H1 (cell line): Measurements from ENCODE around the gene CFAP157. TPM values are rescaled to one million over a fixed set of nuclear protein-coding genes. Genes with fewer than 3 reads are reported as not detected.

Experiments used
- CTCF ChIA-PET: fragments of 300-600 bp; sonication (Branson Sonifier 250); formaldehyde crosslinking; loops from one replicate; lab custom pipeline; 2021; ENCODE audit not compliant: partially characterized antibody; lab: Charles Lee
- POLR2A ChIA-PET: fragments of 300-600 bp; sonication (Branson Sonifier 250); formaldehyde crosslinking; loops from one replicate; lab custom pipeline; 2021; ENCODE audit warnings: inconsistent platforms; ENCODE audit not compliant: partially characterized antibody; lab: Charles Lee
- DNase-seq, 2 experiments: peaks; one replicate each; pipeline versions ENCODE4 v3.0.0 to v3.0.0-alpha.2; 2010 to 2022; ENCODE audit warnings: low spot score in 2 of 2, low read depth in 1 of 2, mixed read lengths in 1 of 2
- FAIRE-seq: peaks from 2 replicates; lab custom pipeline; 2011; peaks lifted over from hg19 to GRCh38; lab: Jason Lieb, UNC
- H2AFZ ChIP-seq: 2 replicates; pipeline ENCODE4 v1.8.1; 2012; ENCODE audit warnings: low read length, inconsistent platforms
- H2AK5ac ChIP-seq: 2 replicates; pipeline ENCODE4 v1.6.1; 2013; ENCODE audit warnings: low read depth, low read length
- H2BK120ac ChIP-seq: replicated peaks from 2 replicates; pipeline ENCODE3; 2013; ENCODE audit warnings: low read depth, low read length, inconsistent platforms
- H2BK12ac ChIP-seq: 2 replicates; pipeline ENCODE4 v1.6.1; 2013; ENCODE audit warnings: low read depth, low read length
- H2BK15ac ChIP-seq: 2 replicates; pipeline ENCODE4 v1.6.1; 2013; ENCODE audit warnings: low read length
- H2BK20ac ChIP-seq: 2 replicates; pipeline ENCODE4 v1.6.1; 2013; ENCODE audit warnings: low read length
- H2BK5ac ChIP-seq: 2 replicates; pipeline ENCODE4 v1.6.1; 2013; ENCODE audit warnings: low read depth, low read length
- H3K14ac ChIP-seq: 2 replicates; pipeline ENCODE4 v1.6.1; 2013; ENCODE audit warnings: inconsistent platforms; ENCODE audit not compliant: insufficient read length
- H3K18ac ChIP-seq: 2 replicates; pipeline ENCODE4 v1.6.1; 2013; ENCODE audit warnings: low read length; ENCODE audit errors: extremely low read depth
- H3K23ac ChIP-seq: 2 replicates; pipeline ENCODE4 v1.6.1; 2013; ENCODE audit warnings: inconsistent platforms; ENCODE audit not compliant: insufficient read length
- H3K23me2 ChIP-seq: 2 replicates; pipeline ENCODE4 v1.6.1; 2013; ENCODE audit warnings: low read depth, low read length
- H3K27ac ChIP-seq: 2 replicates; pipeline ENCODE4 v1.6.1; 2011; ENCODE audit warnings: low read depth, low read length, inconsistent platforms
- H3K27me3 ChIP-seq, 4 experiments: replicated peaks in 1 of 4; 1 replicate in 1 of 4; 2 replicates in 3 of 4; pipeline versions ENCODE4 v1.6.1 to v1.8.1; 2011 to 2013; ENCODE audit warnings: low read length in 3 of 4, mild to moderate bottlenecking in 3 of 4, inconsistent platforms in 2 of 4, mixed read lengths in 2 of 4, moderate library complexity in 1 of 4; ENCODE audit not compliant: control insufficient read depth in 3 of 4, insufficient read depth in 3 of 4; ENCODE audit errors: extremely low read depth in 1 of 4
- H3K36me3 ChIP-seq, 4 experiments: 2 replicates each; pipeline versions ENCODE4 v1.6.1 to v1.8.1; 2011 to 2013; ENCODE audit warnings: mild to moderate bottlenecking in 4 of 4, low read length in 3 of 4, moderate library complexity in 2 of 4, control low read depth in 1 of 4, inconsistent platforms in 1 of 4; ENCODE audit not compliant: insufficient read depth in 4 of 4, control insufficient read depth in 2 of 4
- H3K4ac ChIP-seq: replicated peaks from 2 replicates; pipeline ENCODE3; 2013; ENCODE audit warnings: low read length, low read depth, mixed read lengths, inconsistent platforms; ENCODE audit not compliant: insufficient read length
- H3K4me1 ChIP-seq, 4 experiments: replicated peaks in 1 of 4; 1 replicate in 1 of 4; 2 replicates in 3 of 4; pipeline versions ENCODE4 v1.6.1 to v1.8.1; 2011 to 2013; ENCODE audit warnings: low read length in 3 of 4, inconsistent platforms in 2 of 4, mixed read lengths in 1 of 4; ENCODE audit not compliant: insufficient read depth in 4 of 4, control insufficient read depth in 3 of 4
- H3K4me2 ChIP-seq, 2 experiments: 2 replicates each; pipeline versions ENCODE4 v1.6.1 to v1.8.1; 2011 to 2013; ENCODE audit warnings: low read depth in 2 of 2, low read length in 2 of 2, control low read depth in 1 of 2, inconsistent platforms in 1 of 2, mild to moderate bottlenecking in 1 of 2; ENCODE audit not compliant: insufficient read depth in 1 of 2
- H3K4me3 ChIP-seq, 4 experiments: fragments of 200-600, 300-600 bp in 1 of 4; sonication (generic), shearing (Covaris generic), sonication (Bioruptor Twin) in 1 of 4; 2 replicates each; pipeline versions ENCODE4 v1.5.1 to v1.8.1; 2011 to 2016; ENCODE audit warnings: low read length in 4 of 4, low read depth in 3 of 4, control low read depth in 2 of 4, inconsistent platforms in 2 of 4, mild to moderate bottlenecking in 2 of 4, mixed read lengths in 1 of 4, moderate library complexity in 1 of 4; ENCODE audit not compliant: insufficient read depth in 2 of 4; ENCODE audit errors: extremely low read depth in 1 of 4
- H3K56ac ChIP-seq: replicated peaks from 2 replicates; pipeline ENCODE3; 2013; ENCODE audit warnings: low read depth, mild to moderate bottlenecking, mixed read lengths, low read length, inconsistent platforms; ENCODE audit not compliant: insufficient read length
- H3K79me1 ChIP-seq: 2 replicates; pipeline ENCODE4 v1.6.1; 2013; ENCODE audit warnings: low read depth, low read length, control low read depth
- H3K79me2 ChIP-seq, 2 experiments: 2 replicates each; pipeline versions ENCODE4 v1.6.1 to v1.8.1; 2012 to 2013; ENCODE audit warnings: low read length in 2 of 2, mild to moderate bottlenecking in 2 of 2, inconsistent platforms in 1 of 2; ENCODE audit not compliant: insufficient read depth in 2 of 2, control insufficient read depth in 1 of 2
- H3K9ac ChIP-seq, 4 experiments: replicated peaks in 1 of 4; 1 replicate in 1 of 4; 2 replicates in 3 of 4; pipeline versions ENCODE4 v1.6.1 to v1.8.1; 2011 to 2013; ENCODE audit warnings: low read depth in 3 of 4, low read length in 3 of 4, control low read depth in 2 of 4, mild to moderate bottlenecking in 2 of 4, moderate library complexity in 2 of 4, inconsistent platforms in 1 of 4; ENCODE audit errors: extremely low read depth in 1 of 4
- H3K9me3 ChIP-seq, 2 experiments: 2 replicates each; pipeline versions ENCODE4 v1.6.1 to v1.8.1; 2012 to 2013; ENCODE audit warnings: mild to moderate bottlenecking in 2 of 2, moderate library complexity in 2 of 2, control low read depth in 1 of 2, inconsistent platforms in 1 of 2, low read depth in 1 of 2, low read length in 1 of 2, mixed read lengths in 1 of 2; ENCODE audit not compliant: insufficient read depth in 2 of 2
- H4K20me1 ChIP-seq, 2 experiments: replicated peaks in 1 of 2; 2 replicates each; pipeline versions ENCODE3 to v1.8.1; 2011 to 2013; ENCODE audit warnings: inconsistent platforms in 2 of 2, low read length in 2 of 2, mild to moderate bottlenecking in 1 of 2; ENCODE audit not compliant: insufficient read depth in 2 of 2, control insufficient read depth in 1 of 2
- H4K5ac ChIP-seq: 2 replicates; pipeline ENCODE4 v1.6.1; 2013; ENCODE audit warnings: low read length, low read depth, mixed read lengths, inconsistent platforms; ENCODE audit not compliant: insufficient read length
- H4K8ac ChIP-seq: 2 replicates; pipeline ENCODE4 v1.8.0; 2013; ENCODE audit warnings: mild to moderate bottlenecking, moderate library complexity, low read length, inconsistent platforms; ENCODE audit not compliant: insufficient read depth; ENCODE audit errors: extremely low read depth
- H4K91ac ChIP-seq: replicated peaks from 2 replicates; pipeline ENCODE3; 2013; ENCODE audit warnings: low read length, mixed read lengths, inconsistent platforms; ENCODE audit not compliant: insufficient read length
- BRCA1 ChIP-seq: IDR thresholded peaks from 2 replicates; pipeline ENCODE4 v1.6.1; 2012; ENCODE audit warnings: low read depth, low read length, improper control_type of control experiment
- GTF2F1 ChIP-seq: IDR thresholded peaks from 2 replicates; pipeline ENCODE4 v1.6.1; 2012; ENCODE audit warnings: low read depth, low read length, improper control_type of control experiment, borderline replicate concordance
- KDM4A ChIP-seq: IDR thresholded peaks from one replicate; pipeline ENCODE4 v1.7.1; 2012; ENCODE audit warnings: low read depth, mild to moderate bottlenecking, moderate library complexity, low read length, inconsistent platforms; ENCODE audit not compliant: severe bottlenecking
- MAFK ChIP-seq: IDR thresholded peaks from 2 replicates; pipeline ENCODE4 v1.6.1; 2012; ENCODE audit warnings: low read depth, mild to moderate bottlenecking, improper control_type of control experiment, low read length
- SIN3A ChIP-seq, 2 experiments: IDR thresholded peaks in 1 of 2; conservative IDR thresholded peaks in 1 of 2; 2 replicates each; pipeline ENCODE4 v1.6.1; 2011 to 2012; ENCODE audit warnings: low read length in 2 of 2, improper control_type of control experiment in 1 of 2, low read depth in 1 of 2, mild to moderate bottlenecking in 1 of 2
- TAF7 ChIP-seq: optimal IDR thresholded peaks from 2 replicates; pipeline ENCODE3; 2011; ENCODE audit warnings: low read depth, mild to moderate bottlenecking, inconsistent platforms, low read length, moderate library complexity, borderline replicate concordance
- WGBS, 2 experiments: shearing (Covaris generic) in 1 of 2; methylation state at CpG; one replicate each; pipeline versions ENCODE4 v1.1.6 to v1.1.7; 2013 to 2015; ENCODE audit warnings: low lambda C conversion rate in 2 of 2, mixed read lengths in 2 of 2, inconsistent platforms in 1 of 2, low coverage in 1 of 2, missing lambda C conversion rate in 1 of 2; ENCODE audit not compliant: insufficient replicate concordance in 2 of 2, insufficient coverage in 1 of 2, insufficient read length in 1 of 2; ENCODE audit errors: extremely low coverage in 1 of 2, missing lambda C conversion rate in 1 of 2; 5-methylcytosine and 5-hydroxymethylcytosine counted together
- polyA plus RNA-seq, 7 experiments: library from polyadenylated mRNA; depleted of rRNA in 3 of 7; stranded (reverse) in 5 of 7; unstranded in 2 of 7; fragments of >200 nt in 5 of 7; fragments of 200-250 nt in 2 of 7; gene quantifications; 1 replicate in 5 of 7; 2 replicates in 1 of 7; 4 replicates in 1 of 7; pipeline versions ENCODE4 v1.2.1 to v1.2.3, GENCODE V29; 2011 to 2013; ENCODE audit warnings: missing spikeins in 2 of 7, mixed read lengths in 2 of 7
- total RNA-seq: library from RNA; stranded (reverse); fragmentation: NEBNext Ultra II Directional; extraction: Animal tissue kit (Norgen Biotek cat#: 25700); gene quantifications from 2 replicates; pipeline ENCODE4 v1.2.1, GENCODE V29; 2021

CFAP157 gene
- total and polyA plus RNA-seq, 2 of the 8 experiments (the other 6 are each of a cell fraction or from before 2014, with no cell fraction given), result not detected

DNA sequence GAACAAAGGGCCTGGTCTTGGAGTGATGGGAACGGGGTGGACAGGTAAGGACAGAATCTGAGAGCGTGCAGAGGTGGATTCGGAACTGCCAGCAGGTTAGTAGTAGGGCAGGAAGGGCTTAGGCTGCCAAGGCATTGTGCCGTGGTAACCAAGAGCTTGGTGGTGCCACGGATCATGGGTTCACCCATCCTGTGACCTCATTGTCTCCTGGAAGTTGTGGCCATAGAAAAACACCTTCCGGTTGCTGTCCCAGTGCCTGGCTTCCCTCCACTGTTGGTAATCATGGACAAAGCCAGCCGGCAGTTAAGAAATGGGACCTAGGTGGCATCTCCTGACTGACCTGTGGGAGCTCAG lies 42.5 kb upstream of the CFAP157 start:
- no peaks in the 10 kb centered on the region for H3K27me3 ChIP-seq
- no peak overlapping the region for H3K27ac ChIP-seq
- H3K56ac ChIP-seq, result no peak overlapping the region
- no peak overlapping the region for H4K5ac ChIP-seq
- 99% methylated on average over 7 of the region's 7 CpGs; no CpG with 5 or more reads in 1 of the 2 experiments for WGBS, 2 experiments
- no peak overlapping the region for H2BK12ac ChIP-seq
- ChIA-PET CTCF (interaction anchor here (0.5 to 1.8 kb wide), 2 partner anchors 32 to 124 kb away, joined by 4 read pairs; no protein-coding TSS in a partner anchor), POLR2A (no interaction called here)
- H2BK5ac ChIP-seq, result no peak overlapping the region
- H4K91ac ChIP-seq, result no peak overlapping the region
- no peaks in the 10 kb centered on the region for H3K9me3 ChIP-seq
- no peaks in the 10 kb centered on the region; the same call in 1 of the 2 replicates for H3K79me1 ChIP-seq
- H3K4me2 ChIP-seq, result no peak overlapping the region
- H3K14ac ChIP-seq, result no peak overlapping the region
- peaks cover 0 to 15% (median 11%) of the 10 kb centered on the region in 4 experiments; a peak in 6 of 8 replicates for H3K36me3 ChIP-seq
- H2BK20ac ChIP-seq, result no peak overlapping the region
- DNase-seq (no peak), FAIRE-seq (no peak)
- H3K23ac ChIP-seq, result no peak overlapping the region
- no peak overlapping the region for H3K9ac ChIP-seq
- H3K4me3 ChIP-seq, result no peak overlapping the region
- H3K79me2 ChIP-seq, result no peaks in the 10 kb centered on the region
- H2BK120ac ChIP-seq, result no peak overlapping the region
- H2AK5ac ChIP-seq, result no peak overlapping the region
- no peak overlapping the region for H3K4ac ChIP-seq
- no peaks in the 10 kb centered on the region for H3K4me1 ChIP-seq
- H3K18ac ChIP-seq, result no peak overlapping the region
- peaks cover 0 to 2% of the 10 kb centered on the region in 2 experiments for H4K20me1 ChIP-seq
- no peak overlapping the region for H4K8ac ChIP-seq
- no peak overlapping the region for H2AFZ ChIP-seq
- H3K23me2 ChIP-seq, result no peaks in the 10 kb centered on the region
- no peak overlapping the region for H2BK15ac ChIP-seq
- TF ChIP-seq GTF2F1, result no peak
- no peak for TF ChIP-seq SIN3A (conservative IDR thresholded peaks at IDR 0.05 in 1 of 2, IDR thresholded peaks at IDR 0.05 in 1 of 2; ENCODE audit: low read depth in 1 of 2, low read length in 2 of 2)
- TF ChIP-seq MAFK, result no peak
- no peak for TF ChIP-seq TAF7
- no peak for TF ChIP-seq BRCA1
- no peak for TF ChIP-seq KDM4A
